Esophagus muscularis mucosa (tissue), 4 donors: Measurements from ENCODE around the gene PIK3C2A.

Experiments used
- CTCF ChIP-seq, 3 experiments: fragments of 200-600 bp in 2 of 3; fragments of 450-650 bp in 1 of 3; sonication (generic) in 2 of 3; IDR thresholded peaks; one replicate each; pipeline ENCODE4 v1.5.1; 2017 to 2019; ENCODE audit warnings: antibody characterized with exemption in 3 of 3, mild to moderate bottlenecking in 2 of 3, moderate library complexity in 1 of 3
- EP300 ChIP-seq: sonication (generic); formaldehyde crosslinking; IDR thresholded peaks from one replicate; pipeline ENCODE4 v1.6.1; 2017; ENCODE audit warnings: antibody characterized with exemption
- POLR2A ChIP-seq: fragments of 450-650 bp; IDR thresholded peaks from one replicate; pipeline ENCODE4 v1.6.1; 2017; ENCODE audit warnings: antibody characterized with exemption, moderate library complexity, mild to moderate bottlenecking, low read depth
- POLR2AphosphoS5 ChIP-seq, 2 donors: sonication (generic); formaldehyde crosslinking; IDR thresholded peaks; one replicate each; pipeline ENCODE4 v1.6.1; 2017; ENCODE audit warnings: antibody characterized with exemption in 2 of 2

DNA sequence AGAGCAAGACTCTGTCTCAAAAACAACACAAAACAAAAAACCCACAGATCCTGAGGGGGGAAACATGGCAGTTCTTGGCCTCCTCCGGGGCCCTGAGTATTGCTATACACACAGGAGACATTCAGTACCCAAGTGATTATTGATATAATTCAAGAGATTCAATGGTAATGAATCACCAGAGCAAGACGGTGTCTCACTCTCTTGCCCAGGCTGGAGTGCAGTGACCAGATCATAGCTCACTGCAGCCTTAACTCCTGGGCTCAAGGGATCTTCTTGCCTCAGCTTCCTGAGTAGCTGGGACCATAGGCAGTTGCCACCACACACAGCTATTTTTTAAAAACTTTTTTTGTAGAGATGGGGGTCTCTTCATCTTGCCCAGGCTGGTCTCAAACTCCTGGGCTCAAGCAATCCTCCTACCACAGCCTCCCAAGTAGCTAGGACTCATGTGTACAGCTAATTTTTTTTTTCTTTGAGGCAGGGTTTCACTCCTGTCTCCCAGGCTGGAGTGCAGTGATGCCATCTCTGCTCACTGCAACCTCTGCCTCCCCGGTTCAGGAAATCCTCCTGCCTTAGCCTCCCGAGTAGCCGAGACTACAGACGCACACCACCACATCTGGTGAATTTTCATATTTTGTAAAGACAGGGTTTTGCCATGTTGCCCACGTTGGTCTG, 21.8 kb upstream of the PIK3C2A start:
- TF ChIP-seq EP300 (no peak), POLR2AphosphoS5 (IDR thresholded peaks at IDR 0.05) (no peak), CTCF (IDR thresholded peaks at IDR 0.05) (no peak), POLR2A (no peak)
